Loucy (cell line): Measurements from ENCODE around the gene PIPOX.

Source experiments
- H2AFZ ChIP-seq: fragments of 200-600 bp; sonication (generic); 2 replicates; pipeline ENCODE4 v1.6.0; 2016; ENCODE audit warnings: antibody characterized with exemption, mild to moderate bottlenecking, low read length, moderate library complexity
- H3F3A ChIP-seq: fragments of 200-600 bp; 2 replicates; pipeline ENCODE4 v1.6.0; 2016; ENCODE audit warnings: antibody characterized with exemption, low read depth, mild to moderate bottlenecking
- H3K27me3 ChIP-seq: fragments of 200-600 bp; sonication (generic); 2 replicates; pipeline ENCODE4 v1.6.1; 2014; ENCODE audit warnings: low read length, mild to moderate bottlenecking; ENCODE audit not compliant: insufficient read depth, poor library complexity, severe bottlenecking
- H3K36me3 ChIP-seq: fragments of 200-600 bp; sonication (generic); 2 replicates; pipeline ENCODE4 v1.6.1; 2016; ENCODE audit warnings: low read length; ENCODE audit not compliant: insufficient read depth
- H3K4me1 ChIP-seq: fragments of 200-600 bp; sonication (generic); 2 replicates; pipeline ENCODE4 v1.5.1; 2014; ENCODE audit warnings: low read length, mild to moderate bottlenecking; ENCODE audit not compliant: insufficient read depth, poor library complexity, severe bottlenecking
- H3K4me2 ChIP-seq: fragments of 200-600 bp; sonication (generic); 2 replicates; pipeline ENCODE4 v1.6.0; 2014; ENCODE audit warnings: antibody characterized with exemption, low read length, low read depth, mild to moderate bottlenecking; ENCODE audit not compliant: poor library complexity, severe bottlenecking
- H3K4me3 ChIP-seq: fragments of 200-600 bp; sonication (generic); 2 replicates; pipeline ENCODE4 v1.5.1; 2014; ENCODE audit warnings: low read length, mild to moderate bottlenecking, mixed read lengths; ENCODE audit not compliant: poor library complexity, severe bottlenecking
- H3K79me2 ChIP-seq: fragments of 200-600 bp; sonication (generic); 2 replicates; pipeline ENCODE4 v1.6.1; 2014; ENCODE audit warnings: low read length; ENCODE audit not compliant: insufficient read depth
- H3K9ac ChIP-seq: fragments of 200-600 bp; sonication (generic); 2 replicates; pipeline ENCODE4 v1.6.0; 2014; ENCODE audit warnings: mild to moderate bottlenecking, low read depth, low read length, moderate library complexity; ENCODE audit not compliant: poor library complexity, severe bottlenecking
- H3K9me2 ChIP-seq: fragments of 200-600 bp; sonication (generic); replicated peaks from 2 replicates; pipeline ENCODE4 v1.6.1; 2016; ENCODE audit warnings: low read depth, low read length, mixed read lengths
- H3K9me3 ChIP-seq: fragments of 200-600 bp; sonication (generic); 2 replicates; pipeline ENCODE4 v1.6.1; 2014; ENCODE audit warnings: mild to moderate bottlenecking, antibody characterized with exemption, low read length, low read depth; ENCODE audit not compliant: insufficient read depth
- H4K20me1 ChIP-seq: fragments of 200-600 bp; sonication (generic); 2 replicates; pipeline ENCODE4 v1.6.0; 2014; ENCODE audit warnings: antibody characterized with exemption, low read length, mild to moderate bottlenecking; ENCODE audit not compliant: insufficient read depth, poor library complexity, severe bottlenecking
- CTCF ChIP-seq: fragments of 200-600 bp; sonication (generic); conservative IDR thresholded peaks from 2 replicates; pipeline ENCODE4 v1.5.1; 2014; ENCODE audit warnings: mild to moderate bottlenecking, antibody characterized with exemption, low read length
- EZH2phosphoT487 ChIP-seq: fragments of 200-600 bp; IDR thresholded peaks from 2 replicates; pipeline ENCODE4 v1.6.1; 2018; ENCODE audit warnings: antibody characterized with exemption, mild to moderate bottlenecking, moderate library complexity, borderline replicate concordance

The PIPOX gene

DNA sequence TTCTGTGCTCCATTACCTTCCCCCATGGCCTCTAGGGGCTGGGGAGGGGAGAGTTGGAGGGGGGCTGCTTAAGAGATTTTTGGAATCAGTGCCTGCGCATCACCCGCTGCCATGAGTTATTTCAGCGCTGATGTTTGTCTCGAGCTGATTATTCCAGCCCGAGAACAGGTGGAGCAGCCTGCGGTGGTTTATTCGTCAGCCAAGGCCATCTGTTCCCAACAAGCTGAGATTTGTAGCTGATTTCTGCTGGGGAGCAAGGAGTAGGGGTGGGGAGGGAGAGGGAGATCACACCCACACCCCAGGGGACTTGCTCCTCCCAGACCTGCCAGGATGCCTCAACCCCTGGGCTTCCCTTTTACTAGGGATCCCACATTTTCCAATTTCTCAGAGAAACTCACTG, 23.1 kb downstream of the PIPOX start:
- no peaks in the 10 kb centered on the region for H3K27me3 ChIP-seq
- no peaks in the 10 kb centered on the region for H3K36me3 ChIP-seq
- no peaks in the 10 kb centered on the region for H3K4me1 ChIP-seq
- H3K79me2 ChIP-seq, result no peaks in the 10 kb centered on the region
- no peaks in the 10 kb centered on the region for H3K9me2 ChIP-seq
- no peak overlapping the region for H3K9ac ChIP-seq
- no peak overlapping the region for H3K4me2 ChIP-seq
- no peaks in the 10 kb centered on the region for H3F3A ChIP-seq
- no peaks in the 10 kb centered on the region for H3K9me3 ChIP-seq
- no peak for TF ChIP-seq CTCF
- TF ChIP-seq EZH2phosphoT487, result no peak
- no peak overlapping the region for H2AFZ ChIP-seq
- no peak overlapping the region for H3K4me3 ChIP-seq
- H4K20me1 ChIP-seq, result no peaks in the 10 kb centered on the region

DNA sequence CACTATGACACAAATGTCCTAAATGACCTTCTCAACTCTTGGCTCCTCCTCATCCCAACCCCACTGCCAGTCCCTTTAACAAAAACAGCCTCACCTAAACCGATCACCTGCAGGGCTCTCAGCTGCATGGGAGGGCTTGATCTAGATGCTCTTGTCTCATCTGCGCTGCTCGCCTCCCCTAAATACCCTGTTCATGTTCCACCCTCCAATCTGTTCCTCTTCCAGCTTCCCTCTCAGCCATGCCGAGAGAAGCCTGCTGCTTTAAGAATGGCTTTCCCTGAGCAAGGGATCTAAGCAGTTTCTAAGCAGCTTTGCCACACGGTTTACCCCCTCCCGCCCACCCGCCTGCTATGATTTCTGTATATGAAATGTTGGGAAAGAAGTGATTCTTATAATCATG, 23.7 kb downstream of the PIPOX start:
- no peak for TF ChIP-seq CTCF
- TF ChIP-seq EZH2phosphoT487, result no peak
- no peaks in the 10 kb centered on the region for H4K20me1 ChIP-seq
- no peak overlapping the region for H3K9ac ChIP-seq
- no peak overlapping the region for H3K4me2 ChIP-seq
- H3K9me2 ChIP-seq, result no peaks in the 10 kb centered on the region
- H3K27me3 ChIP-seq, result no peaks in the 10 kb centered on the region
- H2AFZ ChIP-seq, result no peak overlapping the region
- H3K9me3 ChIP-seq, result no peaks in the 10 kb centered on the region
- H3F3A ChIP-seq, result no peaks in the 10 kb centered on the region
- H3K4me3 ChIP-seq, result no peak overlapping the region
- H3K79me2 ChIP-seq, result no peaks in the 10 kb centered on the region
- H3K4me1 ChIP-seq, result no peaks in the 10 kb centered on the region
- H3K36me3 ChIP-seq, result no peaks in the 10 kb centered on the region

DNA sequence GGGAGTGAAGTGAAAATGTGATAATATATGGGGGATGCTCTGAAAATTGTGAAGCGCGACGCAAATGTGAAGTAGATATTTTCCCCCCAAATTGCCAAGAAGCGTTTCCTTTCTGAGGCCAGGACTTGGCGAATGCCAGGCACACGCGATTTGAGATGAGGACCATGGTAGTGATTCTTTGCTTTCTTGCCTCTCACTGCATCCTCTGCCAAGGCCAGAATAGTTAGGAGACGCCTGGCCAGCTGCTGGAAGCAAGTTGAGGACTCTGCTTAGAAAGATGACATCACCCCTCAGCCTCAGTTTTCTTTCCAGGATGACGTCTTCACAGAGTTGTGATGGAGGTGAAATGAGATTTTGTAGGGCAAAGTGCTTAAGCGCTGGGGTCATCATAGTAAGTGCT, 25.9 kb downstream of the PIPOX start:
- no peak for TF ChIP-seq CTCF
- TF ChIP-seq EZH2phosphoT487, result no peak
- H3K4me2 ChIP-seq, result no peak overlapping the region

More for the DNA sequence above, 25.9 kb downstream of the PIPOX start:
- Histone ChIP-seq H3K9ac (no peak overlapping the region), H3K4me1 (no peaks in the 10 kb centered on the region), H3K9me3 (no peaks in the 10 kb centered on the region), H3K4me3 (no peak overlapping the region), H3K36me3 (no peaks in the 10 kb centered on the region; the same call in 1 of the 2 replicates), H3F3A (no peaks in the 10 kb centered on the region), H3K79me2 (no peaks in the 10 kb centered on the region), H3K27me3 (no peaks in the 10 kb centered on the region), H4K20me1 (no peaks in the 10 kb centered on the region), H2AFZ (no peak overlapping the region), H3K9me2 (no peaks in the 10 kb centered on the region)
